GM12864 (cell line): ENCODE results near the gene TBX1.

Experiments
- DNase-seq: peaks from one replicate; pipeline ENCODE4 v3.0.0-alpha.2; 2011; ENCODE audit warnings: low read depth
- H3K4me3 ChIP-seq: 2 replicates; pipeline ENCODE4 v1.5.1; 2011; ENCODE audit warnings: mild to moderate bottlenecking, low read depth, low read length, control low read depth
- CTCF ChIP-seq: IDR thresholded peaks from 2 replicates; pipeline ENCODE4 v1.5.1; 2011; ENCODE audit warnings: low read depth, mild to moderate bottlenecking, moderate library complexity, low read length, control low read depth, inconsistent platforms; ENCODE audit errors: missing control alignments

The TBX1 gene

GRCh38 chr22:19716829-19717105, 43.8 kb upstream of the TBX1 start:
- no peak for TF ChIP-seq CTCF
- H3K4me3 ChIP-seq = no peak overlapping the region
- DNase-seq = no peak

- no peak for TF ChIP-seq CTCF
- DNase-seq = no peak
- no peak overlapping the region for H3K4me3 ChIP-seq
Measured at GRCh38 chr22:19717181-19717580, 43.4 kb upstream of the TBX1 start.

GRCh38 chr22:19717691-19718455, 42.7 kb upstream of the TBX1 start:
- peak overlapping the region; percentile 55 for H3K4me3 ChIP-seq
- DNase-seq = no peak
- peak; percentile 90 for TF ChIP-seq CTCF

GRCh38 chr22:19718456-19719049, 42.0 kb upstream of the TBX1 start:
- no peak for DNase-seq
- H3K4me3 ChIP-seq = peak overlapping the region; percentile 55
- no peak for TF ChIP-seq CTCF

- H3K4me3 ChIP-seq = no peak overlapping the region
- DNase-seq = no peak
- no peak for TF ChIP-seq CTCF
Measured at GRCh38 chr22:19719050-19719482, 41.5 kb upstream of the TBX1 start.

- no peak for DNase-seq
- no peak overlapping the region for H3K4me3 ChIP-seq
- no peak for TF ChIP-seq CTCF
Measured at GRCh38 chr22:19719488-19720021, 41.0 kb upstream of the TBX1 start.
